Measurements from ENCODE around the gene MTRF1.

DNA sequence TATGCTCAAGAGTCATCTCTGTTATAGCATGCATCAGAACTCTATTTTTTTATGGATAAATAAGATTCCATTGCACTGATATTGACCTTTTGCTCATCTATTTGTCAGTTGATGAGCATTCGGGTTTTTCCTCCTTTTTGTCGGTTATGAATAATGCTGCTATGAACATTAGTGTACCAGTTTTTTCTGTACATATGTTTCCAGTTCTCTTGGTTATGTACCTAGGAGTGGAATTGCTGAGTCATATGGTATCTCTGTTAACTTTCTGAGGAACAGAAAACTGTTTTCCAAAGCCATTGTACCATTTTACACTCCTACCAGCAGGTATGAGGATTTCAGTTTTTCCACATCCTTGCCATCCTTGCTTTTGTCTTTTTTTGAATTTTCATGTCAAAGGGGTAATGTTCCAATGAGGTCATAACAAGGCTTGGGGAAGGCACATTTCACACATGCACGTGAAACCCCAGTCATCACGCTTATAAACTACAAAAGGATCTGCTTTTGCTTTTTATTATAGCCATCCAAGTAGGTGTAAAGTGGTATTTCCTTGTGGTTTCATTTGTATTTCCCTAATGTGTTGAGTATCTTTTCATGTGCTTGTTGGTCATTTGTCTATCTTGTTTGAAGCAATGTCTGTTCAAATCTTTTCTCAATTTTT is 83.7 kb downstream of the MTRF1 start:
- no peak for TF ChIP-seq CTCF (IDR thresholded peaks at IDR 0.05; ENCODE audit: low read depth, low read length)
- no peak for TF ChIP-seq POLR2A (IDR thresholded peaks at IDR 0.05; ENCODE audit: extremely low read depth, insufficient read length)

Measured in NB4 (cell line).